GM18507 (cell line): ENCODE results near the gene RGS6.

Source experiments
- DNase-seq: peaks from one replicate; pipeline ENCODE4 v3.0.0; 2011; ENCODE audit warnings: low read depth; ENCODE audit not compliant: insufficient read length; ENCODE audit errors: extremely low spot score
- FAIRE-seq: peaks from 2 replicates; lab custom pipeline; 2011; peaks lifted over from hg19 to GRCh38; lab: Jason Lieb, UNC

Gene RGS6

DNA sequence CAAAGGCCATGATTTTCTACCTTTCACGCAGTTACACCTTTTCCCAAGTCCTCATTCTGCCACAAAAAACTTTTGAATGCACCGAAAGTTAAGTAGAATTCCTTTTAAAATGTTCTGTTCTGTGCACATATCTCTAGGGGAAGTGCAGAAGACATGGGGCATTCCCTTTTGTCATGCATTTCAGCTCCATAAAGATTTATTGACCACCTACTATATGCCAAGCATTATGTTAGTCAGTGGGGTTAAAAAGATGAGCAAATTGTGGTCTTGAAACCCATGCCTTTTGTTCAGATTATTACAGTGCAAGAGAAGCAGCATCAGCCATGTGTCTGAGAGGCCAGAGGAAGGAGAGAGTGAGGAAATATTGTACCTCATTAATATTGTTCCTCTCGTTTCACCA, 338.5 kb downstream of the RGS6 start:
- no peak for FAIRE-seq
- no peak for DNase-seq

DNA sequence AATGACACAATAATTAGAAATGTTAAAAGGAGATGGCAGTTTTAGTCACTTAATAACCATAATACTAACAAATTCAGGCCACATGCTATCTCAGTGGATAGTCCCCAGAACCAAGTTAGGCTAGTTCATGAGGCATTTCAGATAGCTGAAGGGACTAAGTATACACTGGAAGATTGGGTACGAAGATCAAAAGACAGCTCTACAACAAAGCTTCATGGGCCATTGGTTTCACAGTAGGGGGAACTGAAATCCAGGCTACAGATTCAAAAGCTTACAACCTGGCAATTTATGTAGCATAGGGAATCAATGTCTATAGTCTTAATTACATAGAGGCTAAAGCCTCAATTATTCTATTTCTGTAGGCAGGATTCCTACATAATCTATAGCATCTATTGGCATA, 343.0 kb downstream of the RGS6 start:
- DNase-seq (no peak), FAIRE-seq (no peak)

DNA sequence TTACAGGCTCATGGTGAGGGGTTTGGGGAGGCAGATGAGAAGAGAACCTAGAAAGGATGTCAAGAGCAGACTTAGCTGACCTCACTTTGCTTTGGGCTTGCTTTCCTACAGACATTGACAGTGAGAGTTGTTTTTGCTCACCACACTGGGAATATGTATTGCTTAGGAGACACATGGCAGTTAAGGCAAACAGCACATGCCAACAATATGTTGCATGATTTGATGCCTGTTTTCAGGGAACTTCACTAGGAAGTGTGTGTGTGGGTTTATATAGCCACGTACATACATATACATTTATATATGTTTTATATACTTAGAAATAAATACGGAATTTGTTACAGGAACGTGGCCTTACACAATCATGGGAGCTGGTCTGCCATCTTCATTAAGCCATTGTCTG, 346.1 kb downstream of the RGS6 start:
- DNase-seq, result no peak
- no peak for FAIRE-seq

DNA sequence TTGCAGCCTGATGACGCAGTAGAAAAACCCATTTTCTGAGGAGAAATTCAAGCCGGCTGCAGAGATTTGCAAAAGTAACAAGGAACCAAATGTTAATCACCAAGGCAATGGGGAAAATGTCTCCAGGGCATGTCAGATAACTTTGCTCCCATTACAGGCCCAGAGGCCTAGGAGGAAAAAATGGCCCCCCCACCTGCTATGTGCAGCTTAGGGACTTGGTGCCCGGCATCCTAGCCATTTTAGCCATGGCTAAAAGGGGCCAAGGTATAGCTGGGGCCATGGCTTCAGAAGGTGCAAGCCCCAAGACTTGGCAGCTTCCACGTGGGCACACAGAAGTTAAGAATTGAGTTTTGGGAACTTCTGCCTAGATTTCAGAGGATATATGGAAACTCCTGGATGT, 351.9 kb downstream of the RGS6 start:
- DNase-seq (no peak), FAIRE-seq (no peak)

DNA sequence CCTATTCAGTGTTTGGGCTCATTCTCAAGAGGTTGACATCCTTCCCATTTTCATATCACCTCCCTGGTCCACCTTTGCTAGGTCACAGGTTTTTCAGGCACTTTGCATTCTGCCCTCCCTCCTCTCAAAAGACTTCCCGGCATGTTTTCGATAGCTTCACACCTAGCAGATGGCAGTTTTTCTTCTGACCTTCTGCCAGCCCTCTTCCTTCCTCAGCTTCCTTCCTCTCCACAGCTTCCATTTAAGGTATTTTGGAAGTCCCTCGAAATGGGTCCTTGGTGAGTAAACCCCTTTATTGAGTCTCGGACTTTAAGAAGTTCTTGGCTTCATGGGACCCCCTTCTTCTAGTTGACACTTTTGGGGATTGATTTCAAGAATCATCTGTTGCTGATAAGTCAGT, 358.0 kb downstream of the RGS6 start:
- FAIRE-seq (no peak), DNase-seq (no peak)

DNA sequence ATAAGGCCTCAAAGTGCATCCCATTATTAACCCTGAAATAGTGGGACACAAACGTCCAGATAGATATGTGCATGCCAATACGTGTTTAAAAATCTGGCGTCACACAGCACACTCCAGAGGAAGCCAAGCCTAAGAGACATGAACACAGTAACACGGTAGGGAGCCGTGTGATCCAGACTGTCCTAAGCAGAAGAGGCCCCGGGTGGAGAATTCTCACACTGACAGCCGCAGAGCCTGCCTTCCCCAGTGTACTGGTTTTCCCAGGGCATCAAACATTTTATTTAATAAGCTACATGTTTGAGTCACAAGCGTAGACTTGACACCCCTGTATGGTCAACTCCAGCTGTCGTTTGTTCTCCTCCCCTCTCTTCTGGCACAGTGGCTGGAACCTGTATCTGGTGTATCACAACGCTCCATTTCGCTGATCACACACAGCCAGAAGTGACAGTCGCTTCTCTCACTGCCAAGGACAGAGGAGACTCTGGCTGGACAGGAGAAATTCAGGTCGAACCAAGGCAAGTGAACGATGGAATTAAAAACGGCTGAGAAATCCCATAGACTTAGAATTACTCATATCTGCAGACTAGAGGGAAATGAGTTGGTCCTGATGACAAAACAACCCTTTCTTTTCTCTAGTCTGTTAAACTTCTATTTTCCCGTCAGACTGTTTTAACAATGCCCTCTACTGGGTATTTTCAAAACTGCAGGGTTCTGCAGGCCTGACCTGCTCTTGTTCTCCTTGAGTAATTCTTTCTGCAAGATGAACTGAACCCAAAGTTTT, 359.9 kb downstream of the RGS6 start:
- peak; percentile 75 for FAIRE-seq
- no peak for DNase-seq

DNA sequence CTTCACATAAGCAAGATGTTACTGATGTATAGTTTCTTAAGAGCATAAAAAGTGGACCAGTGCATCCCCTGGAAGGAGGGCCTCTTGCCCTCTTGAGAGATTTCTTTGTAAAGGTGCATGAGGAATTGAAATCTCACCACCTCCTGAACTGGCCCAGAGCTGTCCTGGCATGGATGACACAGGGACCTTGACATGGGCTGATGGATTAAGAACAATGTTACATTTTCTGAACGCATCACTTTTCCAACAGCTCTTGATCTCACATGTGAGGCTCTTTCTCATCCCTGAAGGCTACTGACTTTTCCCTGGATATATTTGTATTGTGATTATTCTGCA, 360.4 kb downstream of the RGS6 start:
- DNase-seq (no peak), FAIRE-seq (no peak)

DNA sequence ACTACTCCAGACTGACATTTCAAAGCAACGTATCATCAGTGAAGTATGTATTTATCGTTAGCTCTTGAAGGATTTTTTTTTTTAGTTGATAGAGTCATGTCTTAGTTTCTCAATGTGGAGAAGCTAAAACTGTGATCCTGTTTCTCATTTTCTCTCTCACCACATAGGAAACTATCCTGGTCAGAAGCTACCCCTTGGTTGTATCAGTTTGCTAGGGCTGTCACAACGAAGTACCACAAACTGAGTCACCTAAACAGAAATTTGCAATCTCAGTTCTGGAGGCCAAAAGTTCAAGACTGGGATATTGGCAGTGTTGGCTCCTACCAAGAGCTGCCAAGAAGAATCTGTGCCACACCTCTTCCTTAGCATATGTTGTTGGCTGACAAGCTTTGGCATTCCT, 369.1 kb downstream of the RGS6 start:
- no peak for DNase-seq
- FAIRE-seq, result no peak

DNA sequence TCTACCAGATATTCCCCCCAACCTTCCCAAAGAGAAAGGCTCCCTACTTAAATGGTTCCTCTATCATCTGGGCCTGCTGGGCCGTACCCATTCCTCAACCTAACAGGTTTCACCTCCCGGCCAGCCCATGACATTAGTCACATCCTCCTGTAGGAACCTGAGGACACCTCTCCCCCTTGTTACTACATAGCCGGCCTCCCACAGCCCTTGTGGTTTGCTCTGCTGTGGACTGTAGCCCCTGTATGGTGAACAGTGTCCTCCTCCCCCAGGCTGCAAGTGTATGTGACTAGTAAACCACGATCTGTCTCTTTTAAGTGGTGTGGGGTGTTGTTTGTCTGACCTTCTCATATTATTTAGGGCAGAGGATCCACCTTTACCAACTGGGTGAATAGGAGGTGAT, 371.7 kb downstream of the RGS6 start:
- DNase-seq, result no peak
- no peak for FAIRE-seq

DNA sequence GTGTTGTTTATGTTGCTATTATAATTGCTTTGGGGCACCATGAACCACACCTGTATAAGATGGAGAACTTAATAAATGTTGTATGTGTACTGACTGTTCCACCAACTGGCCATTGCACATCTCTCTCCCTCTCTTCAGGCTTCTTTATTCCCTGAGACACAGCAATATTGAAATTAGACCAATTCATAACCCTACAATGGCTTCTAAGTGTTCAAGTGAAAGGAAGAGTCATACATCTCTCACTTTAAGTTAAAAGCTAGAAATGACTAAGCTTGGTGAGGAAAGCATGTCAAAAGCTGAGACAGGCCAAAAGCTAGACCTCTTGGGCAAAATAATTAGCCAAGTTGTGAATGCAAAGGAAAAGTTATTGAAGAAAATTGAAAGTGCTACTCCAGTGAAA, 373.3 kb downstream of the RGS6 start:
- DNase-seq, result no peak
- no peak for FAIRE-seq

DNA sequence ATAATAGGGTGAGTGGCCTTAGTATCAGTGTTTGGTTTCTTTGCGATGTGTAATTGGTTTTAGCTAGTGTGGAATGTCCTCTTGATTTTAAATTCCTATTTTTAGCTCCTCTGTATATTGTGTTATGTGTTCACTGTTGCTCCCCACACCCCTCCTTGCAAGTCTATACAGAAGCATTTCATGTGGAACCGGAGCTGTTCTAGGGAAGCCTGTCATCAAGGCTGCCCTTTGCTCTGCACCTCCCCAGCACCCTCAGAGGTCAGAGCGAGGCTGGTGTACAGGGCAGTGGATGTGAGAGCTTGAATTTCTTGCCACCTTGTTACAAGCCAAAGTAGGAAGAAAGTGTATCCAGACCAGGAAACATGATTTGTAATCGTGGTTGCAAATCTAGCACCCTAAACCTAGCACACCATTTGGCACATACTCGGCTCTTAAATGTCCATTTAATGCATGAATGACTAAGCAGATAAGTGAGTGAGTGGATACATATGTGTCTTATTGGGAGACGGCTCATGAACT, 376.8 kb downstream of the RGS6 start:
- FAIRE-seq (no peak), DNase-seq (no peak)

DNA sequence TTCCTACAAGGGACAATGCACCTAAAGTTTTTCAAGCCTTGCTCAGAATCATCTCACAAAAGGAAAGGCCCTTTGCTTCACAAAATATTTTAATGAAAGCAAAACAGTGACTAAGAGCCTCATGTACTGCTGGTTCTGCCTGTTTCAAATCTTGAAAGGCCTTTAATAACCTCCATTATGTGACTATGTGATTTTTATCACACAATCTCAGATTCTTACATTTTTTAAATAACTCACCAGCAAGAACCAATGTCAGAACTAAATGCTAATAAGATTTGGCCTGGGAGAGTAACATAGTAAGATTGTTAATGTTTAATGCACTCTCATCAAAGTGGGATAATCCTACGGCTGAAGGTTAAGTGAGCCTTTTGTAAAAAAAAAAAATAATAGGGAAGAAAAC, 378.9 kb downstream of the RGS6 start:
- FAIRE-seq (no peak), DNase-seq (no peak)

DNA sequence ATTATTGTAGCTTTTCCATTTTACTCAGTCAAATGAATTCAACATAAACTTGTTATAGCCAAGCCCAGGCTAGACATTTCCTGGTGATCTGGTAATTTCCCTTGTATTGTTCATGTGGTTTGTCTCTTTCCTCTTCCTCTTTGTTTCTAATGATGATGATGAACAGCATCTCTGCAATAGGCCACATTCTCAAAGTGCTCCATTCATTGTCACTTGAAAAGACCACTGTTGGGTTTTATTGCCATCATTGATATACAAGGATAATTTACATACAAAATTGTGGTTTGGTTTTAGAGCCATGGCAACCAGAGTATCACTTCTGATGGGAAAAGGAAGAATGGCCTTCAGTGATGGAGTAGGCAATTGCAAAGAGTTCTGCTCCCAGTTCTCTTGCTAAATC, 379.3 kb downstream of the RGS6 start:
- DNase-seq (no peak), FAIRE-seq (no peak)

DNA sequence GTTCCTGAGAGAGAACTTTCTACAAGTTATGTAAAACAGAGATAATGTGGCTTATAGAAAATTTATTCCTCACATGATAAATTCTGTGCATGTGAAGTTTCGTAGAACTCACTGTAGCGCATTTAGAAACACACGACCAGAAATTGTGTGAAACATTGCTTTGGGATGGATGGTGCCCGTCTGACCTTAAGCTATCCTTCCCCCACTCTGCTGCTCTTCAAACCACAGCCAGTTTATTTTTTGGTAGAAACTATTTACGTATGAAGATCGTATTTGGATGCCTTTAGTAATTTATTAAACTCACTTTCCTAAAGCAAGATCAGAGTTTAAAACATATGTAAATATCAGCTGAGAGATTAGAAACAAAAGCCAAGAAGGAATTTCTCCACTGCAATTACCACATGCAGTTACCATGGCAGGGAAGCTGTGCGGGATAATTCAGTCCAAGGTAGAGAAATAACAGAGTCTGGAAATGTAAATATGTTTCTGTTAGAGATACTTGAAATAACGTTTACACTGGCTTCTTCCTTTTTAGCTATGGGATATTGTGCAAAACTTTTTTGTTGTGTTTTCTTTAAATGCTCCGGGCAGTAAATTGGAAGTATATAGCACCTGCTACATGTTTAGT, 382.7 kb downstream of the RGS6 start:
- no peak for FAIRE-seq
- DNase-seq, result no peak

DNA sequence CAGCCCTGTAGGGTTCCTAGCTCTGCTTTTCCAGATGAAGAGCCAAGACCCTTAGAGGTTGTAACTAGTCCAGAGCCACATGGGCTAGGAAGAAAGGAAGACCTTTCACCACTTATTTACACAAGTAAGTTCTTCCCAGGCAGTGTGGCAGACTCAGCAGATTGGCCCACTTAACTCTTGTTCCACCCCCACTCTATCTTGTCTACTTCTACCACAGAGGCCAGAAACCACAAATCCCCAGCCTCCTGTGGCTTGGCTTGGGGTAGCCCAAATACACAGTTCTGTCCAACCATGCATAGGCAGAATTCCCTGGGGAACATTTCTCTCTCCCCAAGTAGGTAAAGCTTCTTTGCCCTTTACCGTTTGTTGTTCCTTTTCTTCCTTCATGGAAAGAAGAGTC, 383.5 kb downstream of the RGS6 start:
- FAIRE-seq (no peak), DNase-seq (no peak)

DNA sequence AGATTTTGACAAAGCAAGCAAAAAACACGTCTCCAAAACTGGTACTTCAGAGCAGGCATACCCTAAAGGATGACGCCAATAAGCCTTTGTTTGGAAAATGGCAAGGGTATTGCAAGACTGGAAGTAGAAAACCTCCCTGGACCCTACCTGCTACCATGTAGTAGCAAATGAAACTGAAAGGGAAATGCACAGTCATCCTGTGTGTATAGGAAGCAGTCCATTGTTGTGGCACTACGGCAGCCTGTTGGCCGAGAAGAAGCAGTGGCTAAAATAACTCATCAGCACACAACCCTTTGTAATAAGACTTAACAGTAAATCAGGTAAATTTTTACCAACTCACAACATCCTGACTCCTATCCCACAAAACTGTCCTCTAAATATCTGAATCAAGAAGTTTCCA, 386.4 kb downstream of the RGS6 start:
- no peak for DNase-seq
- FAIRE-seq, result no peak

DNA sequence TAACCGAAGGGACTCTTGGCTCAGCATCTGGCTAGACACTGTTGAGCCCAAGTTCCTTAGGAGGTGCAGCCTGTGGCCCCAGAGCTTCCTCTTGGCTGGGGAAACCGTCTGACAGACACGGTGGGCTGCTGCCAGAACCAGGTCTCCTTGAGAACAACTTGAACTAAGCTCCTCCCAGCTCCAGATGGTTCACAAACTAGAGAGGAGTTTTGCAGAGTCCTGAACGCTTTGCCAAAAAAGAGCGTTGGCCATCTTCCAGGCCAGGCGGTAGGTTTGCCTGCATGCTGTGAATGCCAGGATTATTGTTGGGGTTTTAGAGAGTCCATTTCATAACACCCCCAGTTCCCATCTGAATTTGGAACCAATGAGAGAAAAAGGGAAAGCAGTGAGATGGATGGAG, 399.8 kb downstream of the RGS6 start:
- no peak for FAIRE-seq

DNA sequence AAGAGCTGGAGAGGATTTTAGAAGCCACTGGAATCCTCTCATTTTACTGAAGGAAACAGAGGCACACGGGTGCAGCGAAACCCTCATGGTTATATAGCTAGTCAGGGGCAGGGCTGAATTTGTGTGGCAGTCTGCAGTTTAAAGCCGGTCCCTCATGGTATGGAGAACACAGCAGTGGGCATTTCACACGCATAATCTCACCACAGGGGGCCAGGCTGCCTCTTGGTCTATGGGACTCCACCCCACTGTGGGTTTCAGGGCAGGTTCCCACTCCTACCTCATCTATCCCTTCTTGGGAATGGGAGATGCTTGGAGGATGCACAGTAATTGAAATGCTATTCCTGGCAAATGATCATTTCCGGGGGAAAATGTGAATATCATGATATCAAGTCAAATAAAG, 400.6 kb downstream of the RGS6 start:
- FAIRE-seq (no peak), DNase-seq (no peak)

More for the DNA sequence above, 399.8 kb downstream of the RGS6 start:
- no peak for DNase-seq

DNA sequence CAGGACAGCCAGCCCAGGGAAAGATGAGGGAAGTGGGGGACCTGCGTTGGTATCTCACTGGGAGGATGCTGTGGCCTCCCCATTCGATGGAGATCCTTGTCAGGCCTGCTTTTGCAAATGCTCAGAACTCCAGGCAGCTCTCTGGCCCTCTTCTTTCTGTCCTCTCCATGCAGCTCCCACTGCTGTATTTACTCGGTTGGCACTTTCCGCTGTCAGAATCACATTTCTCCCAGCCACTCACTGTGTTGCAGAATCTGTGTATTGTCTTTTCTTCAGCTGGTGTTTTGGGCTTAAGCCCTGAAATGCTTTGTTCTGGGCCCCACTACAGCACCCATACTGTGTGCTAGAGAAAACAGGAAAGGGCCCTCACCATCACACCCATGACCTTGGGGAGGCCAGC, 401.1 kb downstream of the RGS6 start:
- DNase-seq (no peak), FAIRE-seq (no peak)

DNA sequence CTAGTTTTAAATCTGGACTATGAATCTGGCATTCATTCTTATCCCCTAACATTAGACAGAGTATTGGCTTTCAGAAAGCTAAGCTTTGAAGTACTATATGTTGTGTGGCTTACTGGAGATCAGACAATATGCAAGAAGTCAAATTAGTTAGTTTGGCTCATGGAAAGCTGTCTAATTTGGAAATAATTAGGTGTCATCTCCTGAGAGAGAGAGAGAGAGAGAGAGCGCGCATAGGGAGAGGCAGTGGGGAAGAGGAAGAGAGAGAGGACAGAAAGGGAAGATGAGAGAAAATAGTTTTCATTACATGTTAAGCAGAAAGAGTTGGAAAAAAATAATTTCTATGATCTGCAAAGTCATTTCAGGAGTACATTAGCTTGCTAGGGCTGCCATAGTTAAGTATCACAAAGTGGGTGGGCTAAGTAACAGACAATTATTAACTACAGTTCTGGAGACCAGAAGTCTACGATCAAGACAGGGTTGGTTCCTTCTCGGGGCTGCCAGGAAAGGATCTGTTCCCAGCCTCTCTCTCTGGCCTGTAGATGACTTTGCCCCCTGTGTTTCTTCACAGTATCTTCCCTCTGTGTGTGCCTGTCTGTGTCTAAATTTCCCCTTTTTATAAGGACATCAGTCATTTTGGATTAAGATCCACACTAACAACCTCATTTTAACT, 404.2 kb downstream of the RGS6 start:
- DNase-seq, result no peak
- FAIRE-seq, result no peak

DNA sequence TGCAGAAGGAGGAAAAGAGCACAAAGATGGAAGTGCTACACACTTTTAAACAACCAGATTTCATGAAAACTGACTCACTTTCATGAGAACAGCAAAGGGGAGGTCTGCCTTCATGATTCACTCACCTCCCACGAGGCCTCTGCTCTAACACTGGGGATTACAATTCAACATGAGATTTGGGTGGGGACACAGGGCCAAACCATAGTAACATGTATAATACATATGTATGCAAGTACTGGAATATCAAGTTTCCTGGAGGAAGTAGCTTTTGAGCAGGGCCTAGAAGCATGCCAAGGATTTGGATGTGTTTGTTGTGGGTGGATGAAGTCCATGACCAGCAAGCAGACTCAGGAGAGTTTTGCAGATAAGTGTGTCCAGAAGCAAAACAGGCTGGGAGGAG, 409.0 kb downstream of the RGS6 start:
- no peak for FAIRE-seq
- no peak for DNase-seq
